ENCODE results near the gene DNASE1L2.

The DNASE1L2 gene

GRCh38 chr16:2214719-2214968 is 21.6 kb upstream of the DNASE1L2 start, which contains the start of gene PGP:
Gene PGP, minus strand, starts transcription at chr16:2214840. Its CDS starts 63 bp downstream, at chr16:2214777.
- no peak for DNase-seq
- intact Hi-C loops (cut with DNase I): no loop called here

- no peak for DNase-seq
- intact Hi-C loops (cut with DNase I): no loop called here
Observed at GRCh38 chr16:2216330-2216729, 19.9 kb upstream of the DNASE1L2 start.

- peak; percentile 98 to 100 (median 99) for DNase-seq
- intact Hi-C loops (cut with DNase I): loop anchor here (1.0 kb wide), 1 partner anchor 8 kb away; no protein-coding TSS in a partner anchor
Observed at GRCh38 chr16:2223221-2223941, 12.9 kb upstream of the DNASE1L2 start, which contains the start of gene E4F1. Gene E4F1, plus strand, starts transcription at chr16:2223591. Its CDS starts 23 bp downstream, at chr16:2223614.

- no peak for DNase-seq
- intact Hi-C loops (cut with DNase I): loop anchor here (1.0 kb wide), 1 partner anchor 9 kb away; no protein-coding TSS in a partner anchor
Observed at GRCh38 chr16:2223942-2224486, 12.2 kb upstream of the DNASE1L2 start.

- no peak for DNase-seq
- intact Hi-C loops (cut with DNase I): no loop called here
Observed at GRCh38 chr16:2226245-2226793, 9.9 kb upstream of the DNASE1L2 start.

- intact Hi-C loops (cut with DNase I): no loop called here
- no peak for DNase-seq
Observed at GRCh38 chr16:2226918-2227317, 9.3 kb upstream of the DNASE1L2 start.

- intact Hi-C loops (cut with DNase I): no loop called here
- DNase-seq: no peak
Observed at GRCh38 chr16:2228161-2228824, 8.0 kb upstream of the DNASE1L2 start.

GRCh38 chr16:2229091-2229490 is 7.2 kb upstream of the DNASE1L2 start:
- intact Hi-C loops (cut with DNase I): no loop called here
- DNase-seq: no peak

- DNase-seq: no peak
- intact Hi-C loops (cut with DNase I): no loop called here
Observed at GRCh38 chr16:2229632-2230250, 6.5 kb upstream of the DNASE1L2 start.

GRCh38 chr16:2230376-2230775 is 5.9 kb upstream of the DNASE1L2 start:
- DNase-seq: no peak

GRCh38 chr16:2231016-2231931 is 5.0 kb upstream of the DNASE1L2 start:
- intact Hi-C loops (cut with DNase I): no loop called here
- no peak for DNase-seq

More at GRCh38 chr16:2230376-2230775, 5.9 kb upstream of the DNASE1L2 start:
- intact Hi-C loops (cut with DNase I): no loop called here

- no peak for DNase-seq
- intact Hi-C loops (cut with DNase I): no loop called here
Observed at GRCh38 chr16:2232094-2232990, 3.9 kb upstream of the DNASE1L2 start.

GRCh38 chr16:2233046-2233775 is 3.0 kb upstream of the DNASE1L2 start:
- intact Hi-C loops (cut with DNase I): no loop called here
- no peak for DNase-seq

- no peak for DNase-seq
- intact Hi-C loops (cut with DNase I): no loop called here
Observed at GRCh38 chr16:2233872-2234812, 2.1 kb upstream of the DNASE1L2 start.

GRCh38 chr16:2234813-2235170 is 1.5 kb upstream of the DNASE1L2 start:
- intact Hi-C loops (cut with DNase I): no loop called here
- no peak for DNase-seq

GRCh38 chr16:2235234-2235651 is 1.0 kb upstream of the DNASE1L2 start:
- intact Hi-C loops (cut with DNase I): no loop called here
- no peak for DNase-seq

GRCh38 chr16:2235695-2236336 is 428 bp upstream of the DNASE1L2 start:
- intact Hi-C loops (cut with DNase I): no loop called here

More at GRCh38 chr16:2235695-2236336, 428 bp upstream of the DNASE1L2 start:
- DNase-seq: no peak

All from posterior cingulate gyrus (tissue), 11 donors.